Thyroid gland (tissue), 4 donors: ENCODE results near the gene ZNF655.

ENCODE experiments used
- CTCF ChIP-seq, 6 experiments: fragments of 200-600 bp in 3 of 6; fragments of 450-650 bp in 3 of 6; sonication (generic) in 3 of 6; IDR thresholded peaks; one replicate each; pipeline ENCODE4 v1.5.1; 2016 to 2019; ENCODE audit warnings: antibody characterized with exemption in 6 of 6, mild to moderate bottlenecking in 2 of 6, inconsistent platforms in 1 of 6, moderate library complexity in 1 of 6
- POLR2A ChIP-seq, 2 donors: fragments of 450-650 bp; IDR thresholded peaks; one replicate each; pipeline ENCODE4 v1.6.1; 2017; ENCODE audit warnings: antibody characterized with exemption in 2 of 2, mild to moderate bottlenecking in 2 of 2, moderate library complexity in 1 of 2

GRCh38 chr7:99614495-99614894 lies 56.1 kb downstream of the ZNF655 start:
- TF ChIP-seq CTCF (IDR thresholded peaks at IDR 0.05) (no peak), POLR2A (IDR thresholded peaks at IDR 0.05) (no peak)
